K562 (cell line): Measurements from ENCODE around the gene RAB1B. TPM values are rescaled to one million over a fixed set of nuclear protein-coding genes. Genes with fewer than 3 reads are reported as not detected.

ENCODE experiments used
- ARID3A ChIP-seq: IDR thresholded peaks from 2 replicates; pipeline ENCODE4 v1.6.1; 2012; ENCODE audit warnings: low read depth, low read length, improper control_type of control experiment, borderline replicate concordance
- E2F8 ChIP-seq: fragments of 450-650 bp; IDR thresholded peaks from 2 replicates; pipeline ENCODE4 v1.7.1; 2018; ENCODE audit warnings: mild to moderate bottlenecking, low read depth; ENCODE audit not compliant: partially characterized antibody
- ILF3 ChIP-seq: fragments of 450-650 bp; IDR thresholded peaks from 2 replicates; pipeline ENCODE4 v1.6.1; 2018; ENCODE audit warnings: antibody characterized with exemption, mild to moderate bottlenecking, moderate library complexity, borderline replicate concordance
- IRF1 ChIP-seq: sonication (generic); formaldehyde crosslinking; IDR thresholded peaks from 2 replicates; pipeline ENCODE4 v1.8.0; 2022; ENCODE audit warnings: missing genetic modification reagents, mild to moderate bottlenecking, borderline replicate concordance
- MYNN ChIP-seq, 2 experiments: sonication (generic); formaldehyde crosslinking in 1 of 2; IDR thresholded peaks; 2 replicates each; pipeline versions ENCODE4 v1.5.0 to v1.6.1; 2016 to 2020; ENCODE audit warnings: antibody characterized with exemption in 1 of 2, missing genetic modification reagents in 1 of 2
- NCOA6 ChIP-seq: fragments of 450-650 bp; IDR thresholded peaks from 2 replicates; pipeline ENCODE4 v1.6.1; 2017; ENCODE audit warnings: mild to moderate bottlenecking
- RBFOX2 ChIP-seq: fragments of 200-400 bp; formaldehyde crosslinking; IDR thresholded peaks from 2 replicates; pipeline ENCODE4 v1.6.1; 2017; ENCODE audit warnings: low read depth, mild to moderate bottlenecking, low read length, moderate library complexity
- RCOR1 ChIP-seq, 2 experiments: IDR thresholded peaks; 2 replicates each; pipeline ENCODE4 v1.6.1; 2012; ENCODE audit warnings: low read depth in 2 of 2, low read length in 2 of 2, borderline replicate concordance in 1 of 2, improper control_type of control experiment in 1 of 2
- RFX1 ChIP-seq: fragments of 450-650 bp; IDR thresholded peaks from 2 replicates; pipeline ENCODE4 v1.6.1; 2016; ENCODE audit warnings: mild to moderate bottlenecking, moderate library complexity
- RNF2 ChIP-seq: sonication (generic); IDR thresholded peaks from 2 replicates; pipeline ENCODE4 v1.6.1; 2016
- SLC30A9 ChIP-seq: fragments of 250-450 bp; sonication (Bioruptor Pico); IDR thresholded peaks from 2 replicates; pipeline ENCODE4 v1.8.0; 2022; ENCODE audit warnings: mild to moderate bottlenecking, moderate library complexity
- THRAP3 ChIP-seq: fragments of 450-650 bp; IDR thresholded peaks from 2 replicates; pipeline ENCODE4 v1.6.1; 2016; ENCODE audit warnings: mild to moderate bottlenecking, inconsistent platforms, borderline replicate concordance
- ZNF12 ChIP-seq: sonication (generic); formaldehyde crosslinking; IDR thresholded peaks from 2 replicates; pipeline ENCODE4 v1.4.0; 2020; ENCODE audit warnings: mild to moderate bottlenecking, missing genetic modification reagents
- ZNF146 ChIP-seq: IDR thresholded peaks from one replicate; pipeline ENCODE4 v1.6.1; 2018; ENCODE audit warnings: missing compliant biosample characterization; ENCODE audit not compliant: unreplicated experiment
- polyA plus RNA-seq, 8 experiments: library from polyadenylated mRNA; depleted of rRNA in 4 of 8; stranded (reverse) in 5 of 8; unstranded in 3 of 8; fragments of >200 nt; fragmentation: Nextera tagmentation in 2 of 8; fragmentation: Illumina TruSeq in 1 of 8; extraction: Ambion mirVana in 2 of 8; extraction: Trizol in 1 of 8; gene quantifications; 2 replicates each; pipeline versions ENCODE4 v1.2.1 to v1.2.3, GENCODE V29; 2011 to 2014; ENCODE audit warnings: inconsistent platforms in 1 of 8, missing spikeins in 1 of 8
- total RNA-seq, 7 experiments: library from RNA; depleted of rRNA in 6 of 7; stranded (reverse); fragments of >200 nt in 6 of 7; fragmentation: Illumina TruSeq in 2 of 7; extraction: Trizol in 2 of 7; gene quantifications; 2 replicates each; pipeline versions ENCODE4 v1.2.1 to v1.2.3, GENCODE V29; 2011 to 2021; ENCODE audit warnings: low replicate concordance in 1 of 7
- TF ChIP-seq, protein P1 (sequence below): fragments of 450-650 bp; conservative IDR thresholded peaks from 2 replicates; pipeline ENCODE4 v1.6.1; 2016; ENCODE audit warnings: missing genetic modification characterization, low read depth, mild to moderate bottlenecking, missing compliant biosample characterization, moderate library complexity
- TF ChIP-seq, protein P2 (sequence below): sonication (generic); IDR thresholded peaks from 2 replicates; pipeline ENCODE4 v1.6.1; 2016

The RAB1B gene
- total and polyA plus RNA-seq, 9 of the 15 experiments (the other 6 are each of a cell fraction or from before 2014, with no cell fraction given): 5.6 to 146 (median 98.6) TPM

DNA sequence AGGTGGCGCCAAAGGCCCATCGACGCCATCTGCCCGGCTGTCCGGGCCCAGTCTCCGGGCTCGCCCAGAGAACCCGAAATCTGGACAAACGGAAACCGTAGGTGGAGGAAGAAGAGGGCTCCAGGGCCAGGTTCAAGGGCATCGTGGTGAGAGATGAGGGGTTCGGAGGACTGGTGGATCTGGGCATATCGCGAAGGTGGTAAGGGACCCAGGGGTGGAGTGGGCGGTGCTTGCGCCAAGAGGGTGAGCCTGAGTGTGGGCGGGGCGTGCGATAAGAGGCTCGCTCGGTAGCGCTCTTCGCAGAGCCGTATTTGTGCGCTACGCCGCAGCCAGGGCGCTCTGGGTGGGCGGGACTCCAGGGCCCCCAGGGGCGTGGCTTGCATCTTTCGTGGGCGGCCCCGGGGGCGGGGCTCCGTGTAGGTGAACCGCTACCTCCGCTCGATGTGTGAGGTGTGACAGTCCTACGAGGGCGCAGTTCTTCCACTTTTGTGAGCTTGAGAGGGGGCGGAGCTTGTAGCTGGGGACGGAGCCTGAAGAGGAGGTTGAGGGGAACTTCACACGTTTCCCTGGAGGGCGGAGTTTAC is 43.6 kb downstream of the RAB1B start (continued):
- peak; percentile 56 to 75 for TF ChIP-seq RCOR1 (IDR thresholded peaks at IDR 0.05; ENCODE audit: borderline replicate concordance in 1 of 2, low read depth in 2 of 2, low read length in 2 of 2)
- TF ChIP-seq NCOA6: no peak
- no peak for TF ChIP-seq ZNF146
- peak; percentile 57 for TF ChIP-seq E2F8
- TF ChIP-seq THRAP3: peak; percentile 53; the same call in 1 of the 2 replicates
- TF ChIP-seq SLC30A9 (CRISPR knock-in tag): no peak
- TF ChIP-seq IRF1: no peak
- no peak for TF ChIP-seq RFX1
- TF ChIP-seq ARID3A: no peak
- TF ChIP-seq ILF3: no peak
- TF ChIP-seq RNF2: 0 out of 2 replicates have a peak, but pooled peaks have one; percentile 50
- TF ChIP-seq RBFOX2: peak; percentile 57
- TF ChIP-seq, protein P1, sequence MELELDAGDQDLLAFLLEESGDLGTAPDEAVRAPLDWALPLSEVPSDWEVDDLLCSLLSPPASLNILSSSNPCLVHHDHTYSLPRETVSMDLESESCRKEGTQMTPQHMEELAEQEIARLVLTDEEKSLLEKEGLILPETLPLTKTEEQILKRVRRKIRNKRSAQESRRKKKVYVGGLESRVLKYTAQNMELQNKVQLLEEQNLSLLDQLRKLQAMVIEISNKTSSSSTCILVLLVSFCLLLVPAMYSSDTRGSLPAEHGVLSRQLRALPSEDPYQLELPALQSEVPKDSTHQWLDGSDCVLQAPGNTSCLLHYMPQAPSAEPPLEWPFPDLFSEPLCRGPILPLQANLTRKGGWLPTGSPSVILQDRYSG (tag): no peak
- 0 out of 2 replicates have a peak, but pooled peaks have one; percentile 37 for TF ChIP-seq ZNF12
- TF ChIP-seq MYNN (IDR thresholded peaks at IDR 0.05): no peak; the same call in none of the 2 replicates
- no peak for TF ChIP-seq MYNN (CRISPR knock-in tag; IDR thresholded peaks at IDR 0.05)
- TF ChIP-seq, protein P2, sequence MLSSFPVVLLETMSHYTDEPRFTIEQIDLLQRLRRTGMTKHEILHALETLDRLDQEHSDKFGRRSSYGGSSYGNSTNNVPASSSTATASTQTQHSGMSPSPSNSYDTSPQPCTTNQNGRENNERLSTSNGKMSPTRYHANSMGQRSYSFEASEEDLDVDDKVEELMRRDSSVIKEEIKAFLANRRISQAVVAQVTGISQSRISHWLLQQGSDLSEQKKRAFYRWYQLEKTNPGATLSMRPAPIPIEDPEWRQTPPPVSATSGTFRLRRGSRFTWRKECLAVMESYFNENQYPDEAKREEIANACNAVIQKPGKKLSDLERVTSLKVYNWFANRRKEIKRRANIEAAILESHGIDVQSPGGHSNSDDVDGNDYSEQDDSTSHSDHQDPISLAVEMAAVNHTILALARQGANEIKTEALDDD: no peak
